ENCODE results near the gene MORN4. TPM values are rescaled to one million over a fixed set of nuclear protein-coding genes. Genes with fewer than 3 reads are reported as not detected.

Gene MORN4
- total and polyA plus RNA-seq, 11 donors: 7.2 to 31.7 (median 12.8) TPM

DNA sequence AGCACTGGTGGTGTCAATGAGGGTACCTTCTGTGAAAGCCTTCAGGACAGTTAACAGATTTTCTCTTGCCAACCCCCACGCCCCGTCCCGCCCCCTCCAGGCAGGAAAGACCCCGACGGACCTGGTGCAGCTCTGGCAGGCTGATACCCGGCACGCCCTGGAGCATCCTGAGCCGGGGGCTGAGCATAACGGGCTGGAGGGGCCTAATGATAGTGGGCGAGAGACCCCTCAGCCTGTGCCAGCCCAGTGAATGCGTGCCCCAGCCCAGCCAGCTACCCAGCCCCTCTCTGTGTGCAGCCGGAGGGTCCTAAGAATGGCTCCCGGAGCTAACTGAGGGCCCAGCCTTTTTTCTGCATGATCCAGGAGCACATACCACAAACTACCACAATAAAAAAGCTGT is 49.8 kb downstream of the MORN4 start:
- no peaks in the 10 kb centered on the region for H3K9me3 ChIP-seq
- H3K4me1 ChIP-seq: peaks cover 0 to 43% (median 4%) of the 10 kb centered on the region in 12 donors
- WGBS, 4 donors: 87 to 92% (median 88%) methylated on average over 11 to 13 of the region's 13 CpGs
- no peak overlapping the region for H3K4me3 ChIP-seq
- ATAC-seq (no peak), DNase-seq (no peak)
- no peaks in the 10 kb centered on the region for H3K27me3 ChIP-seq
- peaks cover 0 to 4% (median 0%) of the 10 kb centered on the region in 9 donors for H3K36me3 ChIP-seq
- peak overlapping the region in 11 of 12 donors; percentile 63 to 92 (median 82) for H3K27ac ChIP-seq
- TF ChIP-seq, protein P1, sequence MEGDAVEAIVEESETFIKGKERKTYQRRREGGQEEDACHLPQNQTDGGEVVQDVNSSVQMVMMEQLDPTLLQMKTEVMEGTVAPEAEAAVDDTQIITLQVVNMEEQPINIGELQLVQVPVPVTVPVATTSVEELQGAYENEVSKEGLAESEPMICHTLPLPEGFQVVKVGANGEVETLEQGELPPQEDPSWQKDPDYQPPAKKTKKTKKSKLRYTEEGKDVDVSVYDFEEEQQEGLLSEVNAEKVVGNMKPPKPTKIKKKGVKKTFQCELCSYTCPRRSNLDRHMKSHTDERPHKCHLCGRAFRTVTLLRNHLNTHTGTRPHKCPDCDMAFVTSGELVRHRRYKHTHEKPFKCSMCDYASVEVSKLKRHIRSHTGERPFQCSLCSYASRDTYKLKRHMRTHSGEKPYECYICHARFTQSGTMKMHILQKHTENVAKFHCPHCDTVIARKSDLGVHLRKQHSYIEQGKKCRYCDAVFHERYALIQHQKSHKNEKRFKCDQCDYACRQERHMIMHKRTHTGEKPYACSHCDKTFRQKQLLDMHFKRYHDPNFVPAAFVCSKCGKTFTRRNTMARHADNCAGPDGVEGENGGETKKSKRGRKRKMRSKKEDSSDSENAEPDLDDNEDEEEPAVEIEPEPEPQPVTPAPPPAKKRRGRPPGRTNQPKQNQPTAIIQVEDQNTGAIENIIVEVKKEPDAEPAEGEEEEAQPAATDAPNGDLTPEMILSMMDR (IDR thresholded peaks at IDR 0.05): no peak
- TF ChIP-seq POLR2A (IDR thresholded peaks at IDR 0.05): no peak
- intact Hi-C loops (cut with DNase I): no loop called here

DNA sequence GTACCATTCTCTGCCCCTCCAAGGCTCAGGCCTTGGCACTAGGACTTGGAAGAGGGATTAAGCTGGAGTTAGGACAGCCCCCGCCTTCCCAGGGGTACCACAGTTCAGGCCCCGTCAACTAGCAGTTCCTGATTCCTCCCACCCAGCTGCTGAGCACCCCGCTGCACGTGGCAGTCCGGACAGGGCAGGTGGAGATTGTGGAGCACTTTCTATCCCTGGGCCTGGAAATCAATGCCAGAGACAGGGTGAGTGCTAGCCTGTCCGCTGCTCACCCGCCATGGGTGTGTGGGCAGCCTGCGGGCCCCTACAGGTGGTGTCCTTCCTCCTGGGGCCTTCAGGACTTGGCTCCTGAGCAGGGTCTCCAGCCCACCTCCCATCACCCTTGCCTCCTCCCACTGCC is 51.1 kb downstream of the MORN4 start:
- no peak for ATAC-seq
- no peak for DNase-seq
- intact Hi-C loops (cut with DNase I): no loop called here

DNA sequence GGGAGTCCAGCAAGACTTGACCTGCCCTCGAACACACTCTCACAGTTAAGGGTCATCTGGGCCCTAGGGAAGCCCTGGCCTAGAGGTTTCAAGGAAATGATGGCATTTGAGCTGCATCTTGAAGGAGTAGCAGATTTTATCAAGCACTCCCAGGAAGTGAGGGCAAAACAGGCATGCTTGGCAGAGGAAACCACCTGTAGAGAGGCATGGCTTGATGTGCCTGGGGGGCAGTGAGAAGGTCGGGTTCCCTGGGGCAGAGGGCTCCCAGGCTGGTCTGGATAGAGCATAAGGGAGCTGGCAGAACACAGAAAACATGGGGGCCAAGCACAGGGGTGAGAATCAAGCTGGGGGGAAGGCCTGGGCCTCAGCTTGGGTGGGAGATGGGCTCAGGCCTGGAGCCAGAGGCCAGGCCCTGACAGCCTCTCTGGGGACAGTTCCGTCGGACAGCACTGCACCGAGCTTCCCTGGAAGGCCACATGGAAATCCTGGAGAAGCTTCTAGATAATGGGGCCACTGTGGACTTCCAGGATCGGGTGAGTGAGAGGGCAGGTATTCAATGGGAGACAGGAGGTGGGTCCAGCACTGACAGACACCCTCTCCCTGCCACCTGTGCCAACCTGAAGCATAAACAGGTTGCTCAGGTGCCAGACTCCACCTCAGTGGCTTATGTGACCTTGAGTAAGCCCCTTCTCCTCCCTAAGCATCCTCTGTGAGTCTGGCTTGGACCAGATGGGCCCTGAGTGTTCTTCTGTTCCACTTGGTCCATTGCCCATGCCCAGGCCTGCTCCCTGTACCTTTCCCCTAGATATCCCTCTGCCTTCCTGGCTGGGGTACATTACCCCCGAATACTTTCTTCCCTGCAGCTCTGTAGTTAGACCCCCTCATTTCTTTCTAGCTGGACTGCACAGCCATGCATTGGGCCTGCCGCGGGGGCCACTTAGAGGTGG is 52.6 kb downstream of the MORN4 start:
- intact Hi-C loops (cut with DNase I): no loop called here
- no peak for ATAC-seq
- peaks cover 0 to 5% (median 0%) of the 10 kb centered on the region in 9 donors for H3K36me3 ChIP-seq
- peaks cover 0 to 36% (median 7%) of the 10 kb centered on the region in 12 donors for H3K4me1 ChIP-seq
- TF ChIP-seq, protein P1 (IDR thresholded peaks at IDR 0.05): no peak
- no peak for TF ChIP-seq POLR2A (IDR thresholded peaks at IDR 0.05)
- DNase-seq: no peak
- 70 to 82% (median 79%) methylated on average over 9 of the region's 9 CpGs for WGBS, 4 donors
- H3K9me3 ChIP-seq: no peaks in the 10 kb centered on the region
- no peak overlapping the region for H3K4me3 ChIP-seq
- no peaks in the 10 kb centered on the region for H3K27me3 ChIP-seq
- H3K27ac ChIP-seq: peak overlapping the region in 8 of 12 donors; percentile 33 to 92 (median 54)

More for the DNA sequence above, 51.1 kb downstream of the MORN4 start:
- TF ChIP-seq POLR2A (IDR thresholded peaks at IDR 0.05): no peak
- TF ChIP-seq, protein P1 (IDR thresholded peaks at IDR 0.05): no peak
- peak overlapping the region in 5 of 12 donors; percentile 8 to 92 (median 87) for H3K27ac ChIP-seq
- WGBS, 4 donors: 86 to 96% (median 93%) methylated on average over 5 to 8 of the region's 8 CpGs
- no peak overlapping the region for H3K4me3 ChIP-seq
- peaks cover 0 to 5% (median 0%) of the 10 kb centered on the region in 9 donors for H3K36me3 ChIP-seq
- peaks cover 0 to 43% (median 4%) of the 10 kb centered on the region in 12 donors for H3K4me1 ChIP-seq
- H3K27me3 ChIP-seq: no peaks in the 10 kb centered on the region
- H3K9me3 ChIP-seq: no peaks in the 10 kb centered on the region

DNA sequence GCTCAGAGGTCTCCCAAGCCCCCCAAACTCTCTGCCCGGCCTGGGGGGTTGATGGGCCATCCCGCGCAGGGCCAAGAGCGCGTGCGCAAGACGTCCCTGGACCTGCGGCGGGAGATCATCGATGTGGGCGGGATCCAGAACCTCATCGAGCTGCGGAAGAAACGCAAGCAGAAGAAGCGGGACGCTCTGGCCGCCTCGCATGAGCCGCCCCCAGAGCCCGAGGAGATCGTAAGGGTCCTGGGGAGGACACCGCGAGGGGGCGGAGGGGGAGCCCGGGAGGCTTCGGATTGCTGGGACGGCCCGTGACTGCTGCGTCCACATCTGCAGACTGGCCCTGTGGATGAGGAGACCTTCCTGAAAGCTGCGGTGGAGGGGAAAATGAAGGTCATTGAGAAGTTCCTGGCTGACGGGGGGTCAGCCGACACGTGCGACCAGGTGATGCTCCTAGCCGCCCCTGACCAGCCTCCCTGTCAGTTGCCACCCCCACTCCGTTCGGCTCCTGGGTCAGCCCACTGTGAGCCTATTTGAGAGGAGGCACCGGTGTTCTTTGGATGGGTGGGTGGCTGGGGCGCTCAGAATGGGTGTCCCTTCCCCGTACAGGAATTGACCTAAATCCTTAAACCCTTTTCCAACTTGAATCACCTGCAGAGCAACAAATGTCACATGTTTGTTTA is 55.0 kb downstream of the MORN4 start:
- DNase-seq: no peak
- Histone ChIP-seq H3K9me3 (no peaks in the 10 kb centered on the region), H3K36me3 (peaks cover 0 to 5% (median 0%) of the 10 kb centered on the region in 9 donors), H3K4me1 (peaks cover 0 to 29% (median 6%) of the 10 kb centered on the region in 12 donors), H3K27me3 (no peaks in the 10 kb centered on the region), H3K27ac (peak overlapping the region in 2 of 12 donors; percentile 90 to 95), H3K4me3 (peak overlapping the region in 4 of 12 donors; percentile 6 to 31 (median 21))
- 77 to 85% (median 81%) methylated on average over 33 to 40 of the region's 40 CpGs for WGBS, 4 donors
- no peak for TF ChIP-seq POLR2A (IDR thresholded peaks at IDR 0.05)
- TF ChIP-seq, protein P1 (IDR thresholded peaks at IDR 0.05): no peak
- intact Hi-C loops (cut with DNase I): no loop called here
- no peak for ATAC-seq

Data from heart left ventricle (tissue), 16 donors.